ENCODE data around the gene CLCNKB. TPM values are rescaled to one million over a fixed set of nuclear protein-coding genes. Genes with fewer than 3 reads are reported as not detected.

The CLCNKB gene
- total RNA-seq, 1 donor: not detected

- Histone ChIP-seq H3K4me1 (ENCODE audit: insufficient read depth, low read length) (no peaks in the 10 kb centered on the region), H3K27me3 (ENCODE audit: insufficient read depth, low read length) (no peaks in the 10 kb centered on the region), H3K4me3 (ENCODE audit: low read length) (no peak overlapping the region)
These were observed 55.8 kb downstream of the CLCNKB start for GRCh38 chr1:16099412-16099811.

GRCh38 chr1:16101623-16102022 lies 58.0 kb downstream of the CLCNKB start:
- Histone ChIP-seq H3K4me3 (ENCODE audit: low read length) (no peak overlapping the region), H3K4me1 (ENCODE audit: insufficient read depth, low read length) (no peaks in the 10 kb centered on the region), H3K9me3 (ENCODE audit: low read depth, low read length) (no peaks in the 10 kb centered on the region), H3K27me3 (ENCODE audit: insufficient read depth, low read length) (no peaks in the 10 kb centered on the region)

More at GRCh38 chr1:16099412-16099811, 55.8 kb downstream of the CLCNKB start:
- no peaks in the 10 kb centered on the region for H3K9me3 ChIP-seq (ENCODE audit: low read depth, low read length)

Other genes with a start within 250 kb of the CLCNKB start
- gene UQCRHL, start 236.1 kb upstream of the CLCNKB start, total RNA-seq: 1.2 TPM
- 94.9 TPM for gene SPEN, start 196.1 kb upstream of the CLCNKB start, total RNA-seq
- gene ZBTB17, start 67.7 kb upstream of the CLCNKB start, total RNA-seq: 40.0 TPM
- not detected for gene SRARP, start 39.5 kb upstream of the CLCNKB start, total RNA-seq
- gene HSPB7, start 25.7 kb upstream of the CLCNKB start, total RNA-seq: not detected
- not detected for gene CLCNKA, start 21.7 kb upstream of the CLCNKB start, total RNA-seq
- gene FAM131C, start 29.9 kb downstream of the CLCNKB start, total RNA-seq: not detected
- 0.63 TPM for gene EPHA2, start 112.3 kb downstream of the CLCNKB start, total RNA-seq
- 1.9 TPM for gene ARHGEF19, start 168.9 kb downstream of the CLCNKB start, total RNA-seq
- 1.8 TPM for gene CPLANE2, start 193.4 kb downstream of the CLCNKB start, total RNA-seq

All from mononuclear cell (primary cell).